Omental fat pad (tissue), 4 donors: ENCODE data around the gene CDK14. TPM values are rescaled to one million over a fixed set of nuclear protein-coding genes. Genes with fewer than 3 reads are reported as not detected.

Experiments used
- ATAC-seq: fragments of 150-250 bp; one replicate; pipeline ENCODE4 v1.9.1; 2016; ENCODE audit warnings: mild to moderate bottlenecking, moderate library complexity; ENCODE audit not compliant: low FRiP score
- DNase-seq: peaks from one replicate; pipeline ENCODE4 v3.0.0-alpha.2; 2019; ENCODE audit warnings: low spot score
- total RNA-seq, 4 donors: library from RNA; depleted of rRNA; stranded (reverse); fragments of >200 nt; gene quantifications; one replicate each; pipeline ENCODE4 v1.1.0, GENCODE V29; 2016
- TF ChIP-seq, protein P1 (sequence below), 3 donors: fragments of 450-650 bp; IDR thresholded peaks; one replicate each; pipeline ENCODE4 v1.5.1; 2016 to 2017; ENCODE audit warnings: antibody characterized with exemption in 3 of 3, mild to moderate bottlenecking in 3 of 3, moderate library complexity in 2 of 3

The CDK14 gene
- total RNA-seq, 4 donors from 2014 or later = 25.2 to 40.3 (median 30.8) TPM

DNA sequence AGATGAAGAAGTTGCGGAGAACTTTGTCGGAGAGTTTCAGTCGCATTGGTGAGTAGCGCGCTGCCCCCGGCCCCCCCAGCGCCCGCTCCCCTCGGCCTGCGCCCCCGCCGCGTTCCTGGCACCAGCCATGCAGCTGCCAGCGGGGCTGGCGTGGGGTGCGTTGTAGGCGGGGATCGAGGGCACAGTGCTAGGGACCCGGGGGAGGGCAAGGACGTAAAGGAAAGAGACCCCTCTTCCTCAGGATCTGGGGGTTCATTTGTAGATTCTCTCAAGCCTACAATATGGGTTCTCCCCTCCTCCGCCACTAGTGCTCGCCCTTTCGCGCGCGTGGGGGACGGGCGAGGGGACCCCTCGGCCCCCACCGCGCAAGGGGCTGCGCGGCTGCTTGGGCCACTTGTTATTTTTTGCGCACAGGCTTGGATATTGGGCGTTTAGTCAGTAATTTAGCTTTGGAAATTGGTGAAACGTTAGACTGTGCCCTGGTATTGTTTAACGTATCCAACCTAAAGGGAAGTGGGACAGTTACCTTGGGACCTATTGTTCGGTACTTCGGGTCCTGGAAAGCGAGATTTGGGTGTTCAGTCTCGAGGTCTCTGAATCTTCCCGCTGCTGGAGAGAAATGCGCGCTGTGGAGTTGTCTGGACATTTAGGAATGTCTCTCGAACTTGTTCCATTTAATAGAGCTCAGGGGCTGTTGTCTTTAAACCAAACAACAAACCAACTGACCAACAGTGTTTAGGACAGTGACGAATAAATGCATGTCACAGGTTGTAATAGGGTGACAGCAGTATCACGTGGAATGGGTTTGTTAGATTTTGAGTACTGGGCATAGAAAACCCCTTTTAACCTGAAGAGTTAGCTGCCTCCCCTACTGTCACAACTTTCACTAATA is 796 bp downstream of the CDK14 start:
- TF ChIP-seq, protein P1, sequence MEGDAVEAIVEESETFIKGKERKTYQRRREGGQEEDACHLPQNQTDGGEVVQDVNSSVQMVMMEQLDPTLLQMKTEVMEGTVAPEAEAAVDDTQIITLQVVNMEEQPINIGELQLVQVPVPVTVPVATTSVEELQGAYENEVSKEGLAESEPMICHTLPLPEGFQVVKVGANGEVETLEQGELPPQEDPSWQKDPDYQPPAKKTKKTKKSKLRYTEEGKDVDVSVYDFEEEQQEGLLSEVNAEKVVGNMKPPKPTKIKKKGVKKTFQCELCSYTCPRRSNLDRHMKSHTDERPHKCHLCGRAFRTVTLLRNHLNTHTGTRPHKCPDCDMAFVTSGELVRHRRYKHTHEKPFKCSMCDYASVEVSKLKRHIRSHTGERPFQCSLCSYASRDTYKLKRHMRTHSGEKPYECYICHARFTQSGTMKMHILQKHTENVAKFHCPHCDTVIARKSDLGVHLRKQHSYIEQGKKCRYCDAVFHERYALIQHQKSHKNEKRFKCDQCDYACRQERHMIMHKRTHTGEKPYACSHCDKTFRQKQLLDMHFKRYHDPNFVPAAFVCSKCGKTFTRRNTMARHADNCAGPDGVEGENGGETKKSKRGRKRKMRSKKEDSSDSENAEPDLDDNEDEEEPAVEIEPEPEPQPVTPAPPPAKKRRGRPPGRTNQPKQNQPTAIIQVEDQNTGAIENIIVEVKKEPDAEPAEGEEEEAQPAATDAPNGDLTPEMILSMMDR (IDR thresholded peaks at IDR 0.05) = no peak
- DNase-seq = no peak
- no peak for ATAC-seq

- no peak for ATAC-seq
- TF ChIP-seq, protein P1 (IDR thresholded peaks at IDR 0.05) = no peak
- no peak for DNase-seq
Measured at GRCh38 chr7:90597563-90598253, 1.6 kb downstream of the CDK14 start.

- TF ChIP-seq, protein P1 (IDR thresholded peaks at IDR 0.05) = no peak
- no peak for ATAC-seq
- DNase-seq = no peak
Measured at GRCh38 chr7:90599038-90599437, 2.9 kb downstream of the CDK14 start.

GRCh38 chr7:90599892-90600555 is 3.9 kb downstream of the CDK14 start:
- ATAC-seq (no peak), DNase-seq (no peak)
- TF ChIP-seq, protein P1 (IDR thresholded peaks at IDR 0.05) = no peak

DNA sequence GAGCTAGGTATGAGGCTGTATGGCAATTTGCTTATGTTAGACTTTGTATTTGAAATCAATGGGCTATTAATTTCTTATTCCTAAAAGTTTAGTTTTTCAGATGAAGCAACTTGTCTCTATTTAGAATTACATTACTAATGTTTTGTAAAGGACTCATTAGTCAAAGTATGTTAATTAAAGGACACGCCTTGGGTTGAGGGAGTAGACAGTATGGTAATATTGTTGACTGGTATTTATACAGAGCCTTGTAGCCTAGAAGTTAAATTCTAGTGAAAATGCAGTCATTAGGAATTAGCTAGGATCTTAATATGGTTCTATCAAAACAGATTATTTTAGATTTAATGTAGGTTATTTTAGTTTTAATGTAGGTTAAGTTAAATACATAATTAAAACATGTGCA is 6.2 kb downstream of the CDK14 start:
- ATAC-seq = no peak
- no peak for DNase-seq
- TF ChIP-seq, protein P1 (IDR thresholded peaks at IDR 0.05) = no peak

DNA sequence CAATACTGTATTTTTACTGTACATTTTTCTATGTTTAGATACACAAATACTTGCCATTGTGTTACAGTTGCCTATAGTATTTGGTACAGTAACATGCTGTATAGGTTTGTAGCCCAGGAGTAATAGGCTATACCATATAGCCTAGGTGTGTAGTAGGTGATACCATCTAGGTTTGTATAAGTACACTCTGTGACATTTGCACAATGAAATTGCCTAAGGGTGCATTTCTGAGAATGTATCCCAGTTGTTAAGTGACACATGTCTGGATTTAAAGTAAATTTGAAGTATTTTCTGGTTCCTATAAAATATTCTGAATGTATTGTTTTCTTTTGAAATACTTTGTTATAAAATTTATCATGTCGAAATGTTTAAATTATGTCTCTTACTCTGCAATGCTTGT is 7.2 kb downstream of the CDK14 start:
- DNase-seq = no peak
- no peak for ATAC-seq
- TF ChIP-seq, protein P1 (IDR thresholded peaks at IDR 0.05) = no peak
